Prostate gland (tissue), 2 donors: ENCODE measurements around the gene AVEN. TPM values are rescaled to one million over a fixed set of nuclear protein-coding genes. Genes with fewer than 3 reads are reported as not detected.

Experiments
- DNase-seq: peaks from one replicate; pipeline ENCODE4 v3.0.0-alpha.2; 2019; ENCODE audit warnings: low spot score
- H3K27ac ChIP-seq, 2 donors: fragments of 200-600 bp; sonication (generic); 2 replicates each; pipeline ENCODE4 v1.5.1; 2017 to 2019
- H3K27me3 ChIP-seq: fragments of 200-600 bp; sonication (generic); replicated peaks from 2 replicates; pipeline ENCODE4 v1.5.1; 2019; ENCODE audit not compliant: insufficient read depth
- H3K36me3 ChIP-seq, 2 donors: fragments of 200-600 bp; sonication (generic); 1 replicate in 1 of 2; 2 replicates in 1 of 2; pipeline versions ENCODE4 v1.5.1 to v1.8.1; 2017 to 2019
- H3K4me1 ChIP-seq: fragments of 200-600 bp; sonication (generic); replicated peaks from 2 replicates; pipeline ENCODE4 v1.5.1; 2019
- H3K4me3 ChIP-seq, 2 donors: fragments of 200-600 bp; sonication (generic); 2 replicates each; pipeline ENCODE4 v1.5.1; 2017 to 2019
- H3K9me3 ChIP-seq: fragments of 200-600 bp; sonication (generic); 2 replicates; pipeline ENCODE4 v1.5.1; 2017
- CTCF ChIP-seq, 4 experiments: fragments of 200-600 bp in 2 of 4; fragments of 450-650 bp in 2 of 4; sonication (generic) in 2 of 4; IDR thresholded peaks; 1 replicate in 3 of 4; 2 replicates in 1 of 4; pipeline ENCODE4 v1.5.1; 2016 to 2019; ENCODE audit warnings: antibody characterized with exemption in 4 of 4, mild to moderate bottlenecking in 2 of 4, moderate library complexity in 2 of 4
- POLR2A ChIP-seq: fragments of 450-650 bp; IDR thresholded peaks from one replicate; pipeline ENCODE4 v1.6.1; 2016; ENCODE audit warnings: antibody characterized with exemption, mild to moderate bottlenecking
- POLR2AphosphoS5 ChIP-seq: sonication (generic); formaldehyde crosslinking; IDR thresholded peaks from one replicate; pipeline ENCODE4 v1.6.1; 2017; ENCODE audit warnings: antibody characterized with exemption
- WGBS: methylation state at CpG from one replicate; pipeline ENCODE4 v1.1.5; 2018; 5-methylcytosine and 5-hydroxymethylcytosine counted together
- intact Hi-C: fragments of 100-400 bp; cut with DNase I; formaldehyde crosslinking; loops from one replicate; pipeline ENCODE4 v1.14.2; 2022
- total RNA-seq, 2 donors: library from RNA; depleted of rRNA; stranded (reverse); fragments of >200 nt; gene quantifications; one replicate each; pipeline ENCODE4 v1.1.0, GENCODE V29; 2016

AVEN gene
- total RNA-seq, 2 donors from 2014 or later = 11.9 to 21.6 TPM

GRCh38 chr15:33982516-33982915, 56.5 kb downstream of the AVEN start:
- no peaks in the 10 kb centered on the region for H3K4me1 ChIP-seq
- 100% methylated on average over 1 of the region's 1 CpG for WGBS
- H3K4me3 ChIP-seq = no peak overlapping the region
- no peak for DNase-seq
- no peaks in the 10 kb centered on the region for H3K36me3 ChIP-seq
- H3K27me3 ChIP-seq = no peaks in the 10 kb centered on the region
- intact Hi-C loops = no loop called here
- TF ChIP-seq CTCF (IDR thresholded peaks at IDR 0.05) = no peak
- TF ChIP-seq POLR2A = no peak
- TF ChIP-seq POLR2AphosphoS5 = no peak
- no peaks in the 10 kb centered on the region for H3K9me3 ChIP-seq
- H3K27ac ChIP-seq = no peak overlapping the region

- Histone ChIP-seq H3K27me3 (no peaks in the 10 kb centered on the region), H3K27ac (no peak overlapping the region), H3K4me3 (no peak overlapping the region), H3K36me3 (no peaks in the 10 kb centered on the region), H3K4me1 (no peaks in the 10 kb centered on the region), H3K9me3 (no peaks in the 10 kb centered on the region)
- 60% methylated on average over 7 of the region's 7 CpGs for WGBS
- no peak for TF ChIP-seq POLR2AphosphoS5
- no peak for TF ChIP-seq POLR2A
- no peak for TF ChIP-seq CTCF (IDR thresholded peaks at IDR 0.05)
- no peak for DNase-seq
- intact Hi-C loops = no loop called here
Measured at GRCh38 chr15:33980159-33980558, 58.8 kb downstream of the AVEN start.

GRCh38 chr15:33975022-33975565, 63.9 kb downstream of the AVEN start:
- intact Hi-C loops = no loop called here

GRCh38 chr15:33971811-33972210, 67.2 kb downstream of the AVEN start:
- DNase-seq = no peak
- intact Hi-C loops = no loop called here
- 93% methylated on average over 2 of the region's 2 CpGs for WGBS

More at GRCh38 chr15:33975022-33975565, 63.9 kb downstream of the AVEN start:
- Histone ChIP-seq H3K27me3 (no peaks in the 10 kb centered on the region), H3K36me3 (no peaks in the 10 kb centered on the region), H3K4me3 (no peak overlapping the region), H3K27ac (no peak overlapping the region), H3K4me1 (no peaks in the 10 kb centered on the region), H3K9me3 (no peaks in the 10 kb centered on the region)
- 83% methylated on average over 4 of the region's 4 CpGs for WGBS
- DNase-seq = no peak
- TF ChIP-seq POLR2AphosphoS5 (no peak), CTCF (IDR thresholded peaks at IDR 0.05) (no peak), POLR2A (no peak)

More at GRCh38 chr15:33971811-33972210, 67.2 kb downstream of the AVEN start:
- TF ChIP-seq POLR2A (no peak), CTCF (IDR thresholded peaks at IDR 0.05) (no peak), POLR2AphosphoS5 (no peak)
- H3K36me3 ChIP-seq = no peaks in the 10 kb centered on the region
- no peaks in the 10 kb centered on the region for H3K27me3 ChIP-seq
- H3K4me3 ChIP-seq = no peak overlapping the region
- no peak overlapping the region for H3K27ac ChIP-seq
- no peaks in the 10 kb centered on the region for H3K9me3 ChIP-seq
- no peaks in the 10 kb centered on the region for H3K4me1 ChIP-seq
